ENCODE data around the gene GANAB. TPM values are rescaled to one million over a fixed set of nuclear protein-coding genes. Genes with fewer than 3 reads are reported as not detected.
A peak's percentile ranks its signal among the peaks of the same experiment; 100 is the strongest.
"Not testable (repeated sequence)": the region's sequence is repeated elsewhere in the genome, so short reads cannot be mapped to it uniquely, and the experiment has no call there.

GANAB gene
- total RNA-seq, 1 donor = 211 TPM

GRCh38 chr11:62652161-62653006 is 6.0 kb upstream of the GANAB start:
- H3K4me3 ChIP-seq (ENCODE audit: low read depth, low read length) = peak overlapping the region; percentile 83
- DNase-seq (ENCODE audit: low read depth) = no peak
- no peak for TF ChIP-seq CTCF (IDR thresholded peaks at IDR 0.05; ENCODE audit: insufficient read depth, low read depth, low read length)

DNA sequence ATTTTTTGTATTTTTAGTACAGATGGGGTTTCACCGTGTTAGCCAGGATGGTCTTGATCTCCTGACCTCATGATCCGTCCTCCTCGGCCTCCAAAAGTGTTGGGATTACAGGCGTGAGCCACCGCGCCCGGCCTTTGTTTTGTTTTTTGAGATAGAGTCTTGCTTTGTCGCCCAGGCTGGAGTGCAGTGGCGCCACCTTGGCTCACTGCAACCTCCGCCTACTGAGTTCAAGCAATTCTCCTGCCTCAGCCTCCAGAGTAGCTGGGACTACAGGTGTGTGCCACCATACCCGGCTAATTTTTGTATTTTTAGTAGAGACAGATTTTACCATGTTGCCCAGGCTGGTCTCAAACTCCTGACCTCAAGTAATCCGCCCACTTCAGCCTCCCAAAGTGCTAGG is 3.9 kb upstream of the GANAB start:
- not testable (repeated sequence) for H3K4me3 ChIP-seq (ENCODE audit: low read depth, low read length); DNase-seq (ENCODE audit: low read depth)

DNA sequence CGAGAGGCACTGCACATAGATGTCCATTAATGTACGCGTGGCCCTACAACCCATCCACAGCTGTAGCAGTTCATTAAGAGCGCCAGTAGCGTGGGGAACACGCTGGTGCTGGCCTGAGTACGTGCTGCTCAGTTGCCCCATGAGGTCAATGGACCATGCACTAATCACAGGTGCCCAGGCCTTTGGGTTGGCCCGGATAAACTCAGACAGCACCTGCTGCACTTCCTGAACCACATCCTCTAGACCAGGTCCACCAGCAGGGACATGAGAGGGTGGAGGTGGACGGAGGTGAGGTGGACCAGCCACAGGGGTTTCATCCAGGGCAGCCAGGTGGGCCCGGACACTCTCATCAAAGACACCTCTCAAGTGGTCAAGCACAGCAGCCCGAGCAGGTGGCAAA is 3.1 kb upstream of the GANAB start:
- no peak overlapping the region for H3K4me3 ChIP-seq (ENCODE audit: low read depth, low read length)
- TF ChIP-seq CTCF (IDR thresholded peaks at IDR 0.05; ENCODE audit: insufficient read depth, low read depth, low read length) = no peak
- DNase-seq (ENCODE audit: low read depth) = no peak

DNA sequence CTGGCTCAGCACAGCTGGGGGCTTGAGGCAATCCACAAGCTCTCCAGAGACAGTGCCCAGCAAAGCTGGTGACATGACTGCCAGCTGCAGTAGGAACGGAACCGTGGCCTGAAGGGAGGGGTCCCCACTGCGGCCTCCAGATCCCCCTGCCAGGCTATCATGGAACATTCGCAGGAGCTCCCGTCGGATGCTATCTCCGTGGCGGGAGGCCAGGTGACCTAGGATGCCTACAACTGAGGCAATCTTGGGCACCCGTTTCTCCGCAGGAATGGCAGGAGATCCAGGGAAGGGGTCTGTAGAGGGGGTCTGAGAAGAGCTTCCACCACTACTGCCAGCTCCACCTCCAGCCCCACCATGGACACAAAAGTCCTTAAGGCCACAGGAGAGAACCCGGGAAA is 2.6 kb upstream of the GANAB start:
- TF ChIP-seq CTCF (IDR thresholded peaks at IDR 0.05; ENCODE audit: insufficient read depth, low read depth, low read length) = no peak
- no peak overlapping the region for H3K4me3 ChIP-seq (ENCODE audit: low read depth, low read length)
- no peak for DNase-seq (ENCODE audit: low read depth)

GRCh38 chr11:62648185-62648966 is 2.0 kb upstream of the GANAB start:
- no peak overlapping the region for H3K4me3 ChIP-seq (ENCODE audit: low read depth, low read length)
- no peak for DNase-seq (ENCODE audit: low read depth)
- no peak for TF ChIP-seq CTCF (IDR thresholded peaks at IDR 0.05; ENCODE audit: insufficient read depth, low read depth, low read length)

DNA sequence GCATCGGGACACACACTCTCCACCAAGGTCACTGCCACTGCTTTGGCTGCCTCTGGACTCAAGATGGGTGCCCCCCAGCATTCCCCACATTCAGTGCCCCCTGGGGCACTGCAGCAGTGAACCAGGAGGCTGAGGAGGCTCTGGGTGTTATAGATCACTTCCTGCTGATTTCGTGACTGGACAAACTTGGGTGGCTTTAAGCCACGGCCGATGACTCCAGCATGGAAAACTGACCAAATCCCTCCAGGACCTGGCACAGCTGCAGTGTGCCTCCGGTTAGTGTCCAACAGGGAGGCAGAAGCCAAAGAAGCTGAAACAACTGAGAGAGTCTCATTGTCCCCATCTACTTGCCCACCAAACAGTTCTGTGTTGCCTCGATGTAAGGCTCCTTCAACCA is 1.2 kb upstream of the GANAB start:
- H3K4me3 ChIP-seq (ENCODE audit: low read depth, low read length) = no peak overlapping the region
- TF ChIP-seq CTCF (IDR thresholded peaks at IDR 0.05; ENCODE audit: insufficient read depth, low read depth, low read length) = no peak
- no peak for DNase-seq (ENCODE audit: low read depth)

DNA sequence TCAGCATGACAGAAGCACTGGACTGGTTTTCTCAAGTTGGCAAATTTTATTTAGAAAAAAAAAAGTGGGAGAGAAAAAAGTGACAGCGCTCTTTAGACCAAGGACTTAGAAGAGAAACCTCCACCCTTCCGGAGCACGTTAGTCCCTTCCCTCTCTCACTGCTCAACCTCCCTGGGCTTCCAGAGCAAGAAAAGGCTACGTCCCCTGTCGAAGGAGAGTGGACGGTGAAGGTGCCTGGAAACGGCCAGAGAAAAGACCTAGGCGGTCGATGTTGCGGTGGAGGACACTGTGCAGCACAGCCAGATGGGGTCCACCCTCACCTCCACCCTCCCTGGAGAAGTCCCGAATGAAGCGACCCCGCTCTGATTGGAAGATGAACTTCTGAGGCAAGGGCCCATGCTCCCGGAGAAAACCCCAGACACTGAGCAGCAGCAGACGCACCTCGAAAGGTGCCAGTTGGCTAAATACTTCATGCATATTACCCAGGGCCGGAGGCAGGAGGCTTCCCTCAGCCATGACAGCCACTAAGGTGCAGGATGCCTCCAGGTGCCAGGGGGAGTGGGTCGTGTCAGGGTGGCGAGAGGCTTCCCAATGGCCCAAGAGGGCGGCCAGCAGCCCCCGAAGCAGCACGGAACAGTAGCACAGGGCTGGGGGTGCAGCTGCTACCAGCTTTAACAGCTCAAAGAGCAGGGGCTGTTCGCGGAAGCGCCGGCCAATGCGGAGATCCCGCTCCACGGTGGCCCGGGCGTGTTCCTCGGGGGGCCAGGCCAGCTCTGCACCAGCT is 604 bp upstream of the GANAB start:
- no peak for DNase-seq (ENCODE audit: low read depth)
- H3K4me3 ChIP-seq (ENCODE audit: low read depth, low read length) = no peak overlapping the region
- TF ChIP-seq CTCF (IDR thresholded peaks at IDR 0.05; ENCODE audit: insufficient read depth, low read depth, low read length) = no peak
